H54 (cell line): ENCODE measurements around the gene NAB2.

Source experiments
- DNase-seq: peaks from one replicate; pipeline ENCODE4 v3.0.0; 2011; ENCODE audit warnings: low spot score, mixed read lengths; ENCODE audit not compliant: insufficient read length
- FAIRE-seq: peaks from 3 replicates; lab custom pipeline; 2011; peaks lifted over from hg19 to GRCh38; lab: Jason Lieb, UNC
- POLR2A ChIP-seq: IDR thresholded peaks from 2 replicates; pipeline ENCODE4 v1.6.1; 2011; ENCODE audit warnings: low read depth, mild to moderate bottlenecking, low read length

The NAB2 gene

GRCh38 chr12:57094208-57095160, 5.6 kb downstream of the NAB2 start:
- no peak for FAIRE-seq
- DNase-seq: no peak
- no peak for TF ChIP-seq POLR2A

GRCh38 chr12:57095440-57095839, 6.5 kb downstream of the NAB2 start:
- DNase-seq (no peak), FAIRE-seq (no peak)
- no peak for TF ChIP-seq POLR2A

GRCh38 chr12:57096099-57096572, 7.2 kb downstream of the NAB2 start:
- FAIRE-seq (no peak), DNase-seq (no peak)
- no peak for TF ChIP-seq POLR2A

GRCh38 chr12:57096748-57097553, 8.0 kb downstream of the NAB2 start:
- FAIRE-seq (no peak), DNase-seq (no peak)
- TF ChIP-seq POLR2A: no peak

GRCh38 chr12:57097554-57097835, 8.6 kb downstream of the NAB2 start:
- TF ChIP-seq POLR2A: no peak
- DNase-seq (no peak), FAIRE-seq (no peak)

GRCh38 chr12:57098546-57098945, 9.6 kb downstream of the NAB2 start:
- no peak for DNase-seq
- FAIRE-seq: no peak

DNA sequence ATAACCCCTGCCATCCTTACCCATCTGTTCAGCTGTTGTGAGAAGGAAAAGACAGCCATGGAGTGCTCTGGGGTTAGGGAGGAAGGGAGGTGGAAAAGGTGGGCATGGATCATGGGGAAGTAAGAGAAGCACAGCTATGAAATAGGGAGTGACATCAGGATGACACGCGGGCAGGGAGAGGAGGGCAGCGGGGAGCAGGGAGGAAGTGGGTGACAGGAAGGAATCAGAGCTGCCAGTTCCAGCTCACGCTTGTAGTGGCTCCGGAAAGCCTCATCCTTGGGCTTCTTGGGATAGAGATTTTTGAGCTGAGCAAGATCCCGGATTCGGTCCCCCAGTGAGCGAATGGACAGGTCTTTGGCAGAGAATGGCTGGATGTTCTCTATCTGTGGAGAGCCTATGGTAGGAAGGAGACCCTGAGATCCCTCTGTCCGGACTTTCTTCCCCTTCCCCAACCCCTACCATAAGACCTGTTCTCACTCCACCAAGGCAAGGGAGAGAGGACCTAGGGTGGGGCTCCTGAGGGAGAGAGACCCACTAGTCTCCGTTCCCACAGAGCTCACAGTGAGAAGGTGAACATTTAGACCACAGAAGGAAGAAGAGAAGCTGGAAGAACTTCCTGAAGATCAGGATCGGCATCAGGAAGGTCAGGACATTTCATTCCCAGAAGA, 10.3 kb downstream of the NAB2 start:
- FAIRE-seq (no peak), DNase-seq (no peak)
- TF ChIP-seq POLR2A: no peak

More at GRCh38 chr12:57098546-57098945, 9.6 kb downstream of the NAB2 start:
- TF ChIP-seq POLR2A: no peak

GRCh38 chr12:57099766-57100165, 10.9 kb downstream of the NAB2 start:
- no peak for TF ChIP-seq POLR2A
- DNase-seq (no peak), FAIRE-seq (no peak)

DNA sequence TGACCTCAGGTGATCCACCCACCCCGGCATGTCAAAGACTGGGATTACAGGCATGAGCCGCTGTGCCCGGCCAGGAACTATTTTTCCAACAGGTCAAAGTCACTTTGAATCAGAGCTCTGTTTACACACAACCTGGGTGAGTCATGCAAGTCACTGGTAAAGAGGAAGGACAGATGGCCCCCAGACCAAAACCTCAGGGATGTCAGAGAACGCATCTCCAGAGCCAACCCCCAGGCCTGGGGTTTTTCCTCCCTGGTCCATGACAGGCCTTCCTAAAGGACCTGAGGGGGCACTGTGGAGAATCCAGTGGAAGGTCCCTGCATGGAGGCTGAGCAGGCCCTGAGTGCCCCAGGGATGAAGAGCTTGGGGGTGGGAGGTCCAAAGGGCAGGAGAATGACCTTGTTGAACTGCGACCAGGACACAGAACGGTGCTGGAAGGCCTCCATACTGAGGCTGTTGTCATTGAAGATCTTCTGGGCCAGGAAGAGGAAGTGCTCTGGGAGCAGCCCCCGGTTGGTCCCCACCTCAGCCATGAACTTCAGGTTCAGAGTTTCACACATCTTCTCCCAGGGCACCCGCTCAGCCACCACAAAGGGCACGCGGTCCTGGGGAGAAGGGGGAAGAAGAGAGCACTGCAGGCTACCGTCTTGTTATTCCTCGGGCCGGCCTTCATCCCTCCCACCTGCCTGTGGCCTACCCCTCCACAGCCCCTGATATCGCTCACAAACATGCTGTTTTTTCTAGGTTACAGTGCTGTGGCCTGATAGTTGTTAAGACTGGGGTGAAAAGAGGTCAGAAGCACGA, 13.2 kb downstream of the NAB2 start:
- TF ChIP-seq POLR2A: no peak
- DNase-seq (no peak), FAIRE-seq (no peak)

GRCh38 chr12:57103856-57104255, 14.9 kb downstream of the NAB2 start:
- TF ChIP-seq POLR2A: no peak
- FAIRE-seq (no peak), DNase-seq (no peak)

DNA sequence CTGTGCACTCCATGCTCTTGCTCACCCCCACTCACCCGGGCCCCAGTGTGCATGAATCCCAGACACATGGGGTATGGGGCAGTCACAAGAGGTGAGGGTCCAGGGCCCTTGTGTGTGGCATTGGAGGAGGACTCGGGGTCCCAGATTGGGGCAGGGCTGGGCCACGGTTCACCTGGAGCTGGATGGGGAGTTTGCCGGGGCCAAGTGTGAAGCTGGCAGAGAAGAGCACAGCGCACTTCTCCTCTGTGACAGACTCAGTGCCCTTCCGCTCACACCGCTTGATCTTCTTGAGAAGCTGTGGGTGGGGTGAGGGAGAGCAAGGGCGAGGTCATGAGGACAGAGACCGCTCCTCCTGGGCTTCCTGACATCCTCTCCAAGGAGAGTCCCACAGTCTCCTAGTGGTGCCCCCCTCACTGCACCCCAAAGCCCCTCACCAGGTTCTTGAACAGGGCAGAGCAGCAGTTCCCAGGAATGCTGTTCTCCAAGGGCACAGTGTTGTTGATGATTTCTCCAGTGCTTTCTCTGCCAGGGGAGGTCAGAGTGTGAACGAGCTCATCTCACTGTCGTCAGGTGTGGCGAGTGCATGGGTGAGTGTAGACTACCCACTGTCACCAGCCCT, 15.5 kb downstream of the NAB2 start:
- FAIRE-seq: no peak
- TF ChIP-seq POLR2A: no peak
- no peak for DNase-seq

GRCh38 chr12:57105011-57105753, 16.3 kb downstream of the NAB2 start:
- FAIRE-seq: no peak
- no peak for DNase-seq
- no peak for TF ChIP-seq POLR2A
